Measurements from ENCODE around the gene RNF17.

GRCh38 chr13:24724714-24725113 lies 39.3 kb upstream of the RNF17 start:
- TF ChIP-seq CTCF (IDR thresholded peaks at IDR 0.05) (no peak), POLR2A (IDR thresholded peaks at IDR 0.05) (no peak), POLR2AphosphoS5 (IDR thresholded peaks at IDR 0.05; ENCODE audit: insufficient read depth in 1 of 2, low read depth in 1 of 2) (no peak)

Data from vagina (tissue), 2 donors.